Prostate gland (tissue), 2 donors: ENCODE data around the gene MRTFB.

Experiments
- POLR2A ChIP-seq: fragments of 450-650 bp; IDR thresholded peaks from one replicate; pipeline ENCODE4 v1.6.1; 2016; ENCODE audit warnings: antibody characterized with exemption, mild to moderate bottlenecking
- POLR2AphosphoS5 ChIP-seq: sonication (generic); formaldehyde crosslinking; IDR thresholded peaks from one replicate; pipeline ENCODE4 v1.6.1; 2017; ENCODE audit warnings: antibody characterized with exemption
- TF ChIP-seq, protein P1 (sequence below), 4 experiments: fragments of 200-600 bp in 2 of 4; fragments of 450-650 bp in 2 of 4; sonication (generic) in 2 of 4; IDR thresholded peaks; 1 replicate in 3 of 4; 2 replicates in 1 of 4; pipeline ENCODE4 v1.5.1; 2016 to 2019; ENCODE audit warnings: antibody characterized with exemption in 4 of 4, mild to moderate bottlenecking in 2 of 4, moderate library complexity in 2 of 4

DNA sequence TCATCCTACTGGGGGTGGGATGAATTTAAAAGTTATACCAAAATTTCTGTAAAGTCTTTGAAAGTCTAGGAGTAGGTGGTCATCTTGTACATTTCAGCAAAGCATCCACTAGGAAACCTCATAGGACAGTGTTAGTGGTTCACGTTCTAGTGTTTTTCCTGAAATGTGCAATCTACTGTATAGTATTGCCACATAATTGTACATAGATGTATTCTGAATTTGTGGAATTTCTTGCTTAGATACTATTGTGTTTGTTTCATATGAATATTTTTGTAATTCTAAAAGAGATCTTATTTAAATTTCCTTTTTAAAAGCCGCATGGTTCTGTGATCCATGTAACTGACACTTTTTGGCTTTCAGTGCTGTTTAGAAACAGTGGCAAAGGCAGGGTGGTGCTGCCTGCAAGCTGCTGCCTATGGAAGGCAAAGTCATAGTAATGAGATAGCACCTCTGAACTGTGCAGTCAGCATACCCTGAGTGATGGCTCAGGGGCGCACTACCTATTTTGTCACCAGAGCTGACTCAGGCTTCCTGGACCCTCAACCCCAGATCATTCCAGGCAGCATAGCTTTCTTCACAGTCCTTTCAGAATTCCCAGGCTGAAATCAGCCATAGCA, 193.3 kb downstream of the MRTFB start:
- TF ChIP-seq, protein P1, sequence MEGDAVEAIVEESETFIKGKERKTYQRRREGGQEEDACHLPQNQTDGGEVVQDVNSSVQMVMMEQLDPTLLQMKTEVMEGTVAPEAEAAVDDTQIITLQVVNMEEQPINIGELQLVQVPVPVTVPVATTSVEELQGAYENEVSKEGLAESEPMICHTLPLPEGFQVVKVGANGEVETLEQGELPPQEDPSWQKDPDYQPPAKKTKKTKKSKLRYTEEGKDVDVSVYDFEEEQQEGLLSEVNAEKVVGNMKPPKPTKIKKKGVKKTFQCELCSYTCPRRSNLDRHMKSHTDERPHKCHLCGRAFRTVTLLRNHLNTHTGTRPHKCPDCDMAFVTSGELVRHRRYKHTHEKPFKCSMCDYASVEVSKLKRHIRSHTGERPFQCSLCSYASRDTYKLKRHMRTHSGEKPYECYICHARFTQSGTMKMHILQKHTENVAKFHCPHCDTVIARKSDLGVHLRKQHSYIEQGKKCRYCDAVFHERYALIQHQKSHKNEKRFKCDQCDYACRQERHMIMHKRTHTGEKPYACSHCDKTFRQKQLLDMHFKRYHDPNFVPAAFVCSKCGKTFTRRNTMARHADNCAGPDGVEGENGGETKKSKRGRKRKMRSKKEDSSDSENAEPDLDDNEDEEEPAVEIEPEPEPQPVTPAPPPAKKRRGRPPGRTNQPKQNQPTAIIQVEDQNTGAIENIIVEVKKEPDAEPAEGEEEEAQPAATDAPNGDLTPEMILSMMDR (IDR thresholded peaks at IDR 0.05) = no peak
- TF ChIP-seq POLR2A (no peak), POLR2AphosphoS5 (no peak)
